ENCODE measurements around the gene UNC93B1.

UNC93B1 gene

GRCh38 chr11:68006606-68007166 is 2.8 kb upstream of the UNC93B1 start:
- no peak for DNase-seq (ENCODE audit: low read depth)
- TF ChIP-seq CTCF (IDR thresholded peaks at IDR 0.05; ENCODE audit: low read length, missing control alignments), result no peak
- no peak overlapping the region for H3K4me3 ChIP-seq (replicated peaks; ENCODE audit: low read depth, low read length)

GRCh38 chr11:68004551-68005335 is 846 bp upstream of the UNC93B1 start:
- H3K4me3 ChIP-seq (replicated peaks; ENCODE audit: low read depth, low read length), result peak overlapping the region; percentile 57
- TF ChIP-seq CTCF (IDR thresholded peaks at IDR 0.05; ENCODE audit: low read length, missing control alignments), result no peak
- DNase-seq (ENCODE audit: low read depth), result no peak

- DNase-seq (ENCODE audit: low read depth), result no peak
- peak overlapping the region; percentile 57 for H3K4me3 ChIP-seq (replicated peaks; ENCODE audit: low read depth, low read length)
- no peak for TF ChIP-seq CTCF (IDR thresholded peaks at IDR 0.05; ENCODE audit: low read length, missing control alignments)
These were observed 705 bp downstream of the UNC93B1 start for GRCh38 chr11:68002938-68003845.

DNA sequence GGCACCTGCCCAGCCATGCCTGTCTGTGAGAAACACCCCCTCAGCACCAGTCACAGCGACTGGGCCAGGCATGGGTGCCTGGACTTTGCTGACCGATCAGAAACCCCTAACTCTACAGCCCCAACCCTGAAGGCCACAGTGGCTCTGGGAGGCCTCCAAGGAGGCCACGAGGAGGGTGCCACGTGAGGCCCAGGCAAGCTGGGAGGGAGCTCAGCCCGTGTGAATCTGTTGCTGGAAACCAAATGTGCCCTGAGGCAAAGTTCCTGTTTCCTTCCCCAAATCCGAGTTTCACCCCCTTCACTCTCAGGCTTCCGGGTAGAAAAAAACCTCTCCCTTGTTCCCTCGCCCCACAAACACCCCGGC is 1.3 kb downstream of the UNC93B1 start:
- H3K4me3 ChIP-seq (replicated peaks; ENCODE audit: low read depth, low read length), result no peak overlapping the region
- no peak for TF ChIP-seq CTCF (IDR thresholded peaks at IDR 0.05; ENCODE audit: low read length, missing control alignments)
- DNase-seq (ENCODE audit: low read depth), result no peak

GRCh38 chr11:67999704-68000103 is 4.2 kb downstream of the UNC93B1 start:
- no peak for DNase-seq (ENCODE audit: low read depth)
- no peak overlapping the region for H3K4me3 ChIP-seq (replicated peaks; ENCODE audit: low read depth, low read length)
- TF ChIP-seq CTCF (IDR thresholded peaks at IDR 0.05; ENCODE audit: low read length, missing control alignments), result no peak

GRCh38 chr11:67999201-67999629 is 4.7 kb downstream of the UNC93B1 start:
- no peak for TF ChIP-seq CTCF (IDR thresholded peaks at IDR 0.05; ENCODE audit: low read length, missing control alignments)
- DNase-seq (ENCODE audit: low read depth), result no peak
- H3K4me3 ChIP-seq (replicated peaks; ENCODE audit: low read depth, low read length), result no peak overlapping the region
